ENCODE data around the gene TPCN2.

Gene TPCN2

DNA sequence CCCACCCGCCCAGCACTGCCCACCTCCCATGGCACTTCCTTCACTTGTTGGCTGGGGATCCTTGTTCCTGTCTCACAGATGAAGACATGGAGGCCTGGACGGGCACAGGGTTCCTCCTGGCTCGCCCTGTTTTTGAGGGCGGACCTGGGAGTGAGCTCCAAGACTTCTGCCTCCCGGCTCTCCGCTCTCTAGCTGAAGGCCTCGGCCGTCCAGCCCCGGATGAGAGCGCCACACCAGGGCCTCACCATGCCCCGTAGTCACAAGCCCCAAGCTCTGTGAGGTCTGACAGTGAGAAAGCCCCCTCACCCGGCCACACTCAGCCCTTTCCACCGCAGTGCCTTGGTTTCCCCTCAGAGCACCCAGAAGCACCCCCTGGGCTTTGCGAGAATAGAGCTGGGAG, 9.1 kb downstream of the TPCN2 start:
- Histone ChIP-seq H3K4me3 (ENCODE audit: low read length) (no peak overlapping the region), H3K27me3 (ENCODE audit: control insufficient read depth, insufficient read depth, low read length) (no peaks in the 10 kb centered on the region), H3K4me1 (ENCODE audit: control insufficient read depth, insufficient read depth, low read length) (peaks cover 11% of the 10 kb centered on the region), H3K9ac (ENCODE audit: low read length) (no peak overlapping the region), H3K36me3 (ENCODE audit: control insufficient read depth, insufficient read depth, low read length) (peaks cover 30% of the 10 kb centered on the region), H3K27ac (ENCODE audit: low read depth, low read length) (no peak overlapping the region)

DNA sequence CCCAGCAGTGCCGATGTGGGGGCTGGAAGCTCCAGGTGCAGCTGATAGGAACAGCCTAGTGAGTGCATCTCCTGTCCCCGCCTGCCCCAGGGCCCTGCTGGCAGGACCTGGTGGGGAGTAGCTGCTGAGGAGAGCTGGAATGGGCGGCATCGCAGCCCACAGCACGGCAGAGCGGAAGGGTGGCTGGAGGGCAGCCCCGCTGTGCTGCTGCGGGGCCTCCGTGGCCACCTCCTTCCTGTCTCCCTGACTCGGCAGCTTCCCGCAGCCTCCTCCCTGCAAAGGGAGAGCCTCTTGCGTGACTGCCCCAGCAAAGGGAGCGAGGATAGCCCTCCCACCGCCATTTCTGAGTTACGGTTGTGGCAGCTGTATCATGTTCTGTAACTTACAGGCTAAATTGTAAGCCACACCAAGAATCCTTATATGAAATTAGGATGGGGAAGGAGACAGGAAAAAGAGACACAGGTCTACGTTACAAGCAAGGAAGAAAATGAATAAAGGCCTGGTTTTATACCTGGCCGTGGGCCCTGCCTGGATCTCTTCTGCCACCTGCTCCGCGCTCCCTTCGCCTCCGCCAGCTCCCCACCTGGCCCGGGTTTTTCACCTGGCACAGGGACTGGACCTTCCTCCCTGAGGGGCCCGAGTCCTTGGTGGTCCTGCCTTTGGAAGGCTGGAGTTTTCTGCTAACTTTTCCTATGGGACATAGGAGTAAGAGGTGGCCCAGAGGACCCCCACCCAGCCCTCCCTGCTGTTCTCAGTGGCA, 10.0 kb downstream of the TPCN2 start:
- H3K9ac ChIP-seq (ENCODE audit: low read length): no peak overlapping the region
- no peak overlapping the region for H3K4me3 ChIP-seq (ENCODE audit: low read length)
- no peaks in the 10 kb centered on the region for H3K27me3 ChIP-seq (ENCODE audit: control insufficient read depth, insufficient read depth, low read length)
- H3K36me3 ChIP-seq (ENCODE audit: control insufficient read depth, insufficient read depth, low read length): peaks cover 33% of the 10 kb centered on the region
- peaks cover 3% of the 10 kb centered on the region for H3K4me1 ChIP-seq (ENCODE audit: control insufficient read depth, insufficient read depth, low read length)
- no peak overlapping the region for H3K27ac ChIP-seq (ENCODE audit: low read depth, low read length)

DNA sequence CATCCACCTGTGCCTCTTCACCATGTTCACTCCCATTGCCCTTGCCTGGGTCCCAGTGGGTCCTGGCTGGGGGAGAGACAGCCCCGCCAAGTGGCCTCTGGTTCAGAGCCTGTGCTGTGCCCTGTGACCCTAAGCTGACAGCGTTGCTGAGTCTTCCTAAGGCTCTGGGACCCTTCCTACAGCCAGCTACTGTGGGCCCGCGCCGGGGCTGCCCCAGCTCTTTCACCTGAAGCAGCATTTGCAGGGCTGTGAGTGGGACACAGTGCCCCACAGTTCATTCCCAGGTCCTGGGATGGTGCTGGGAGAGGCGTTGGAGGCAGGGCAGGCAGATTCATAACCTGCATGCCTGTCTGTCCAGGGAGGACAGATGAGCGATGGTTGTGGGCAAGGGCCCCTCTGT, 10.7 kb downstream of the TPCN2 start:
- H3K27me3 ChIP-seq (ENCODE audit: control insufficient read depth, insufficient read depth, low read length): no peaks in the 10 kb centered on the region
- H3K27ac ChIP-seq (ENCODE audit: low read depth, low read length): no peak overlapping the region
- H3K36me3 ChIP-seq (ENCODE audit: control insufficient read depth, insufficient read depth, low read length): peaks cover 34% of the 10 kb centered on the region
- H3K4me1 ChIP-seq (ENCODE audit: control insufficient read depth, insufficient read depth, low read length): peaks cover 2% of the 10 kb centered on the region
- no peak overlapping the region for H3K9ac ChIP-seq (ENCODE audit: low read length)
- H3K4me3 ChIP-seq (ENCODE audit: low read length): no peak overlapping the region

DNA sequence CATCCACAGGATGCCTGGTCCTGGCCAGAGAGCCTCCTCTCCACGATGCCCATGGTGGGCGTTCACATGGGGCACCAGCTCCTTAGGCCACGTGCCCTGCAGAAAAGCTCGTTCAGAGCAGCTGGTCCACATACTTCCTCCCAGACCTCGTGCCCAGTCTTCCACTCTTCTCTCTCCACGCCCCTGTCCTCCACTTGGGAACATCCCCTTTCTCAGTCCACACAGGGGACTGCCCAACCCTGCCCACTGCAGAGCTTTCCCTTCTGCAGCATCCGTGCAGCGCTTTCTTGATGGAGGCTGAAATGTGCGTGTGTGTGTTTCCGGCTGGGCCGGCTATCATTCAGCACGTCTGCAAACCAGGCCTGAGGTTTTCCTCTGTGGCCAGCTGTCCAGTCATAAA, 11.3 kb downstream of the TPCN2 start:
- no peak overlapping the region for H3K9ac ChIP-seq (ENCODE audit: low read length)
- H3K36me3 ChIP-seq (ENCODE audit: control insufficient read depth, insufficient read depth, low read length): peaks cover 32% of the 10 kb centered on the region
- H3K4me3 ChIP-seq (ENCODE audit: low read length): no peak overlapping the region
- H3K4me1 ChIP-seq (ENCODE audit: control insufficient read depth, insufficient read depth, low read length): peaks cover 6% of the 10 kb centered on the region
- H3K27ac ChIP-seq (ENCODE audit: low read depth, low read length): no peak overlapping the region
- H3K27me3 ChIP-seq (ENCODE audit: control insufficient read depth, insufficient read depth, low read length): no peaks in the 10 kb centered on the region

DNA sequence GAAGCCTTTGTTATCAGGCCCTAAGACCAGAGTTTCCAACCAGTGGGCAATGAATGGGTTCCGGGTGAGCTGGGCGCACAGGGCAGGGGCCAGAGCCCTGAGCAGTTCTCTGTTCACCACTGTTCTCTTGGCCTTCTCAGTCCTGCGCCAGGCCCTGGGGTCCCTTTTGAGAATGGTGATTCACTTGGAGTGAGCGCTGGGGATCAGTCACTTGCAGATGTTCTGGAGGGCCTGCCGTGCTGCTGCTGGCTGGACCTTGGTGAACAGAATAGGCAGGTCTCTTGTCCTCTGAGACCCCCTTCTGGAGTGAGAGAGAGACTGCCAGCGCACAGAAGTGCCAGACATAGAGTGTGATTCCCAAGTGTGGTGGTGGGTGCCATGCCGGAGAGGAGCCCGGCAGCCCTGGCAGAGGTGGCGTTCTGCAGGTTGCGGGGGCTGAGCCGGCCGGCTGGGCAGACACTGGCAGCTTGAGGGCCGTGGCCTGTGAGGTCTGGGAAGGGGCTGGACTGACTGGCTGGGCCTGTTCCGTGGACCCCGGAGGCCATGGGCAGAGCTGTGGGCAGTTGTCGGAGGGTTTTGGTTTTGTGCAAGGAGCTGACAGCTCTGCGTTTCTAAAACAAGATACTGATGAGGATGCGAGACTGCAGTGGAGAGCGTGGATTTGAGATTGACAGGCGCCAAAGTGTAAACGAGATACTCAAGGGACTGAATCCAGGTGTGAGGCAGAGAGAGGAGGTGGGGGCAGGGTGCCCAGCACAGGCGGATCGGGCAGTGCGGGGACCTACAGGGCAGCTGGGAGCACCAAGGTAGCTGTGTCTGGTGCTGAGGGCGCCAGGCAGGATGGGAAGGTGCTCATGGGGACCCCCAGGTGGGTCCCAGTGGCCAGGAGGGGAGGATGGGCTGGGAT, 12.3 kb downstream of the TPCN2 start:
- peaks cover 27% of the 10 kb centered on the region for H3K36me3 ChIP-seq (ENCODE audit: control insufficient read depth, insufficient read depth, low read length)
- peaks cover 8% of the 10 kb centered on the region for H3K4me1 ChIP-seq (ENCODE audit: control insufficient read depth, insufficient read depth, low read length)
- no peak overlapping the region for H3K4me3 ChIP-seq (ENCODE audit: low read length)
- no peak overlapping the region for H3K27ac ChIP-seq (ENCODE audit: low read depth, low read length)
- H3K27me3 ChIP-seq (ENCODE audit: control insufficient read depth, insufficient read depth, low read length): no peaks in the 10 kb centered on the region
- H3K9ac ChIP-seq (ENCODE audit: low read length): no peak overlapping the region

DNA sequence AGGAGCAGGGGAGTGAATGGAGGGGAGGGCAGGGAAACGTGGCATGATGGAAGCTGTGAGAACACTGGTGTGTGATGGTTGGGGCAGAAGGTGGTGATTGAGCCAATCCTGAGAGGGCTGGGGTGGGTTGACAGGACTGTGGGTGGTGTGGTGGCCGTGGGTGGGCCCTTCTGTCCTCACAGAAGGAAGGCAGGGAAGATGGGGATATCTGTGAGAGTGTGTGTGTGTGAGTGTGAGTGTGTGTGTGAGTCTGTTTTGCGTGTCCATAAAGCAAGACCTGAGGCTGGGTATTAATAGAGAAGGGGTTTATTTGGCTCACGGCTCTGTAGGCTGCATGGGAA, 13.0 kb downstream of the TPCN2 start:
- no peak overlapping the region for H3K27ac ChIP-seq (ENCODE audit: low read depth, low read length)
- no peak overlapping the region for H3K9ac ChIP-seq (ENCODE audit: low read length)
- no peak overlapping the region for H3K4me3 ChIP-seq (ENCODE audit: low read length)
- peaks cover 8% of the 10 kb centered on the region for H3K4me1 ChIP-seq (ENCODE audit: control insufficient read depth, insufficient read depth, low read length)
- no peaks in the 10 kb centered on the region for H3K27me3 ChIP-seq (ENCODE audit: control insufficient read depth, insufficient read depth, low read length)
- peaks cover 32% of the 10 kb centered on the region for H3K36me3 ChIP-seq (ENCODE audit: control insufficient read depth, insufficient read depth, low read length)

DNA sequence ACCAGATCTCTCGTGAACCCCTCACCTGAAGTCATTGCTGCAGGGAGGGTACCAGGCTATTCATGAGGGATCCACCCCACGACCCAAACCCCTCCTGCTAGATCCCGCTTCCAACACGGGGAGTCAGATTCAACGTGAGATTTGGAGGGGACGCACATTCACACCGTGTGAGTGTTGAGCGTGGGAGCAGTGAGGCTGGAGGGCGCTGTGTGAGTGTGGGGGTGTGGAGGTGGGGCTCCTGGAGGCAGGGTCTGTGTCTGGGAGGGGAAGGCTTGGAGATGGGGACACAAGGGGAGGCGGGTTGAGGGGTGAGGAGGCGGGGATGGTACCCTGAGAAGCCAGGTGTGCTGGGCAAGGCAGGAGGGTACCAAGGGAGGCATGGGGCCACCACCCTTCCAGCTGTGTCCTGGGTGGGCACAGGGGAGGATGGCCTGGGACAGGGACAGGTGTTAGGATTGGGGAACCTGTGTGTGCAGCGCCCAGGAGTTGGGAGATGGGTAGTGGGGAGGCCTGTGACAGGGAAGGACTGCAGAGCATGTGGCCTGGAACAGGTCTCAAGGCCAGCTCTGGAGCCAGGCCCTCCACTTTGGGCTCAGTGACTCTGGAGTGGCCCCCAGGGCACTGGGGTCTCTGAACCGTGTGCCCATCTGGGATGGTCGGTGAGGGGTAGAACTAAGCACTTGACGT, 13.6 kb downstream of the TPCN2 start:
- Histone ChIP-seq H3K27ac (ENCODE audit: low read depth, low read length) (no peak overlapping the region), H3K9ac (ENCODE audit: low read length) (no peak overlapping the region), H3K4me3 (ENCODE audit: low read length) (no peak overlapping the region), H3K4me1 (ENCODE audit: control insufficient read depth, insufficient read depth, low read length) (peaks cover 8% of the 10 kb centered on the region), H3K36me3 (ENCODE audit: control insufficient read depth, insufficient read depth, low read length) (peaks cover 32% of the 10 kb centered on the region), H3K27me3 (ENCODE audit: control insufficient read depth, insufficient read depth, low read length) (no peaks in the 10 kb centered on the region)

DNA sequence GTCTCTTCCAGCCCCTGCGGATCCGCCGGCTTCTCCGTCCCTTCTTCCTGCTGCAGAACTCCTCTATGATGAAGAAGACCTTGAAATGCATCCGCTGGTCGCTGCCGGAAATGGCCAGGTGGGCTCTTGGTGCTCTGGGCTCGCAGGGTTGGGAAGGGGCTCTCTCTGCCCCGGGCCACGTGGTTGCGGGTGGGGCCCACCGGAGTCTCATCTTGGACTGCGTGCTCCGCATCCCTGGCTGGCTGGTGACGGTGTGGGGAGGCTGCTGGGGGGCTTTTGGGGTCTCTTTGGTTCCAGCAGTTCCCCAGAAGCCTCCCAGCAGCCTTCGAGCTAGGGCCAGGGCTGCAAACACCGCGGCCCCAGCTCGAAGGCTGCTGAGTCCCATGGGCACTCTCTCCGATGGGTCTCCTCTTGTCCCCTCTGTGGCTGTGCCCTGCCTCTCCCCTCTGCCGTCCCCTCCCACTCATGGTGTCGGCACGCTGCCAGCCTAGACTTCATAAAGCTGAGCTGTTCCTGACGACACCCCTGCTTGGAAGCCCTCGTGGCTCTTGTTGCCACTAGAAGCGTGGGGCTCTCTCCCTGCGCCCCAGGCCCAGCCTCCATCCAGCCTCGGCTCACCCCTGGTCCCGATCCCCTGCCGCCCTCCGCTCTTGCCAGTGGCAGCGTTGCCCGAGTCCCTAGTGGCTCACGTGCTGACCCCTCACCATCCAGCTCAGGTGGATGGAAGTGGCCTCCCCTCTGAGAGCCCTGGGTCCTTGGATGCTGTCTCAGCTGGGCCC, 14.3 kb downstream of the TPCN2 start:
- no peak overlapping the region for H3K27ac ChIP-seq (ENCODE audit: low read depth, low read length)
- H3K27me3 ChIP-seq (ENCODE audit: control insufficient read depth, insufficient read depth, low read length): no peaks in the 10 kb centered on the region
- H3K36me3 ChIP-seq (ENCODE audit: control insufficient read depth, insufficient read depth, low read length): peaks cover 32% of the 10 kb centered on the region
- H3K4me1 ChIP-seq (ENCODE audit: control insufficient read depth, insufficient read depth, low read length): peaks cover 8% of the 10 kb centered on the region
- H3K9ac ChIP-seq (ENCODE audit: low read length): no peak overlapping the region
- H3K4me3 ChIP-seq (ENCODE audit: low read length): no peak overlapping the region

DNA sequence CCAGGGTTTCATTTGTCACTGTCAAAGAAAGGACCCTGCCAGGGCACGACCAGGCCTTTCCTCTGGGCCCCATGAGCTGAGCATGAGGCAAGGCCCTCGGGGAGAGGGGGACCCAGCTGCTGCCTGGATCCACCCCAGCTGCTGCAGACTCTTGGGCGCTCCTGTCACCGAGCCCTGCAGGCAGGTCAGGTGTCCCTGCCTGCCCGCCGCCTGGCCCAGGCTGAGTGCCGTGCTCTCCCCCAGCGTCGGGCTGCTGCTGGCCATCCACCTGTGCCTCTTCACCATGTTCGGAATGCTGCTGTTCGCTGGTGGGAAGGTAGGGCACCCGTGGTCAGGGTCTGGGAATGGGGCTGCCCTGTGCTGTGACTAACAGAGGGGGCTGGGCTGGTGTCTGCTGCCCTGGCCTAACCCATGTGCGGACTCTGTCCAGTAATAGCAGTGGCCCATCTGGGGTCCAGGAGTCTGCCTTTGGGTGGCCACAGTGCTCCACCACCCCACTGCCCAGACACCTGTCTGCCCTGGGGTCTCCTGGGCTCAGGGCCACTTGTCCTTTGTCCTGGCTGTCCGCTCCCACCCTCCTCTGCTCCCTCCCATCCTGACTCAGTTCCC, 15.0 kb downstream of the TPCN2 start:
- no peak overlapping the region for H3K27ac ChIP-seq (ENCODE audit: low read depth, low read length)
- H3K27me3 ChIP-seq (ENCODE audit: control insufficient read depth, insufficient read depth, low read length): no peaks in the 10 kb centered on the region
- H3K4me3 ChIP-seq (ENCODE audit: low read length): no peak overlapping the region
- peaks cover 32% of the 10 kb centered on the region for H3K36me3 ChIP-seq (ENCODE audit: control insufficient read depth, insufficient read depth, low read length)
- H3K4me1 ChIP-seq (ENCODE audit: control insufficient read depth, insufficient read depth, low read length): peaks cover 8% of the 10 kb centered on the region
- H3K9ac ChIP-seq (ENCODE audit: low read length): no peak overlapping the region

DNA sequence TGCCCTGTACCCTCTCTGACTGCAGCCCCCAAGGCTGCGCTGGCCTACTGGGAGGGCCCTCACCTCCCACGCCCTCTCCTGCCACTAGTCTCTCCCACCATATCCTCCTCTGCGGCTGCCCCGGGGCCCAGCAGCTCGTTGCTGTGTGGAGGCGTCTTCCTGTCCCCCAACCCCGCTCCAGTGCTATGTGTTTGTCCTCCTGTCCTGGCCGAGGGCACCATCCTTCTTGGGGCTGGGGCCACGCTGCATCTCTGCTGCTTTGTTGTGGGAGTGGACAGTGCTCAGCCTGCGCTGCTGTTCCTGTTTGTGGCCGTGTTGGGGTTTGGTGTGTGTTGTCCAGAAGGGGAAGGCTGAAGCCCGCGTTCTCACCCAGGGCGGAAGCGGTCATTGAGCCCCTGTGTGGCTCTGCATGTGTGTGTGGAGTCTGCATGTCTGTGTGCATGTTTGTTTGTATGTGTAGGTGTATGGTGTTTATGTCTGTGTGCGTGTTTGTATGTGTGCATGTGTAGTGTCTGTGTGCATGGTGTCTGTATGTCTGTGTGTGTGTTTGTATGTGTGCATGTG, 15.7 kb downstream of the TPCN2 start:
- no peak overlapping the region for H3K27ac ChIP-seq (ENCODE audit: low read depth, low read length)
- no peak overlapping the region for H3K4me3 ChIP-seq (ENCODE audit: low read length)
- H3K9ac ChIP-seq (ENCODE audit: low read length): no peak overlapping the region
- peaks cover 32% of the 10 kb centered on the region for H3K36me3 ChIP-seq (ENCODE audit: control insufficient read depth, insufficient read depth, low read length)
- peaks cover 8% of the 10 kb centered on the region for H3K4me1 ChIP-seq (ENCODE audit: control insufficient read depth, insufficient read depth, low read length)
- no peaks in the 10 kb centered on the region for H3K27me3 ChIP-seq (ENCODE audit: control insufficient read depth, insufficient read depth, low read length)

DNA sequence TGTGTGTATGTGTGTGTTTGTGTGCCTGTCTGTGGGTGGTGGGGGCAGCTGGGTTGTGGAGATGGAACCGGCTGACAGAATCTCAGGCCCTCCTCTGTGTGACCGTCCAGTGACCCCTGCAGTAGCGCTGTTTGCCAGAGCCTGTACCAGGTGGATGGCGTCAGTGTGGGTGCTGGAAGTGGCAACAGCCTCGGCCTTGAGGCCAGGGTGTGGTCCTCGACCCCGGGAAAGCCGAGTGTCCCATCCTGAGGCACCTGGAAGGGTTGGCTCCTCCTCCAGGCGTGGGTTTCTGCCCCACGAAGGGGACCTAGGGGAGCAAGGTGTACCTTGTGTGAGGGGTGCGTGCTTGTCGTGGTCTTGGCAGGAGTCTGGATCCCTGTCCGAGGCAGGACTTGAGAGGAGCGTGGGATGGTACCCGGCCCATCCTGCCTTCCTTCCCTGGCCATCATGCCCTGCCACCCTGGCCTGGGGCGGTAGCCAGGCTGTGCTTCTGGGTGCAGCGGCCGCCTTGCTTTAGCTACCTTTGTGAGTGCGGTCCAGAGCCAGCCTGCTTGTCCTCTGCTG, 16.5 kb downstream of the TPCN2 start:
- no peaks in the 10 kb centered on the region for H3K27me3 ChIP-seq (ENCODE audit: control insufficient read depth, insufficient read depth, low read length)
- H3K27ac ChIP-seq (ENCODE audit: low read depth, low read length): peak overlapping the region; percentile 43
- H3K9ac ChIP-seq (ENCODE audit: low read length): no peak overlapping the region
- H3K4me1 ChIP-seq (ENCODE audit: control insufficient read depth, insufficient read depth, low read length): peaks cover 8% of the 10 kb centered on the region
- no peak overlapping the region for H3K4me3 ChIP-seq (ENCODE audit: low read length)
- H3K36me3 ChIP-seq (ENCODE audit: control insufficient read depth, insufficient read depth, low read length): peaks cover 25% of the 10 kb centered on the region

Data from rectal smooth muscle tissue (tissue), 1 donor.